ENCODE data around the gene UBE2D2.

UBE2D2 gene

DNA sequence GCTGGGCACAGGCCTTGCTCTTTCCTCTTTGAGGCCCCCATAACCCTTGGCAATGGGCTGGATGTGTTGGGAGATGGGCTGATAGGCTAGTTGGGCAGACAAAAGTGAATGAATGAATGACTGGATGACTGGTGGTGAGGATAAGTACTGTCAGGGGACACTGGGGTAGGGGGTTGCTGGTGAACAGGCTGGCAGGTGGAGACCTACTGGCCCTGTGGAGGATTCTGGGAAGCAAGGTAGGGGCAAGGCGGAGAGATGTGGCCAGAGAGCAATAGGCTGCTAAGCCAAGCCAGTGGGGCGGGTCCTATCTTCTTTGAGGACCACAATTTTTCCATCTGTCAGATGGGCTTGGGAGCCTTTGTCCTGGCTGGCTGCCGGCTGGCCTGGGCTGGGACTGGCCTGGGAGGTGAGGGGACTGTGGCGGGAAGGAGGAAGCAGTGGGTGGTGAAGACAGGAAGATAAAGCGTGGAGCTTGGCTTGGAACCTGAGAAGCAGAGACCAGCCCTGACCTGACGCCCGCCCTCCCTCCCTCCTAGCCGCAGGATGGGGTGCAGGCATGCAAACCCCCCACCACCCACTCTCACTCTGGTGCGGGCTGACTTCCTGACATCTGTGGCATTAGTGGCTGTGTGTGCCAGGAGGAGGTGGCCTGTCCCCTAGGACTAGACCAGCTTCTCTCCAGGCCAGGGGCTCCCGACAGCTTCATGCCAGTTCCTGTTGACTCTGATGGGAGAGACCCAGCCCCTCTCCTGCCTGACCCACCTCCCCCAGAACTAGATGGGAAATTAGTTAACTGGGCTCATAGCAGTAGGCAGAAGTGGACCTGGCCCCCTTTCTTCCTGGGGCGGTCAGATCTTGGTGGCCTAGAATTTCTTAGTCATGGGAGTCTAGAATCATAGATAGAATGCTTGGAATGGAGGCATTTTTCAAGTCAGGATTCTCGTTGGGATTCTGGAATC is 96.5 kb downstream of the UBE2D2 start:
- DNase-seq (ENCODE audit: insufficient read length) (no peak), FAIRE-seq (no peak)
- no peak for TF ChIP-seq TAF1 (IDR thresholded peaks at IDR 0.05; ENCODE audit: borderline replicate concordance, low read depth, low read length)
- no peak for TF ChIP-seq POLR2A (IDR thresholded peaks at IDR 0.05; ENCODE audit: low read depth, low read length)
- TF ChIP-seq POLR2AphosphoS5 (IDR thresholded peaks at IDR 0.05; ENCODE audit: low read depth, low read length), result no peak

DNA sequence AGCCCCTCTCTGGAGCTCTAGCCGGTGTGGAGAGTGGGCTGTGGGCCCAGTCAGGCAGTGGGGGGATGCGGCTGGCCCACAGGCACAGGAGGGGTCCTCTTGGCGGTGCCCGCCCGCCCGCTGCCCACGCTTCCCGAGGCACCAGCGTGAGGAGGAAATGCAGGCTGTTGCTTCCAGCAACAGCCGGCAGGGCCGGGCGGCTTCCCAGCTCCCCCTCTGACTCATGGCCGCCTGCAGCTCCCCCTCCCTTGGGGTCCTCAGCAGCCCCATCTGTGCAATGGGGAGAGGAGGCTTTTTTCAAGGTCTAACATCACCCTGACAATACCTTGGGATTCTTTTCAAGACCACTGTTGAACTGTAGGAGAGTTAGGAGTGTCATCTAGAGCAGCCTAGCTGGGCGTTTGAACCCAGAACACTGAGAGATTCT is 97.4 kb downstream of the UBE2D2 start:
- DNase-seq (ENCODE audit: insufficient read length) (no peak), FAIRE-seq (no peak)
- TF ChIP-seq TAF1 (IDR thresholded peaks at IDR 0.05; ENCODE audit: borderline replicate concordance, low read depth, low read length) (no peak), POLR2A (IDR thresholded peaks at IDR 0.05; ENCODE audit: low read depth, low read length) (no peak), POLR2AphosphoS5 (IDR thresholded peaks at IDR 0.05; ENCODE audit: low read depth, low read length) (no peak)

DNA sequence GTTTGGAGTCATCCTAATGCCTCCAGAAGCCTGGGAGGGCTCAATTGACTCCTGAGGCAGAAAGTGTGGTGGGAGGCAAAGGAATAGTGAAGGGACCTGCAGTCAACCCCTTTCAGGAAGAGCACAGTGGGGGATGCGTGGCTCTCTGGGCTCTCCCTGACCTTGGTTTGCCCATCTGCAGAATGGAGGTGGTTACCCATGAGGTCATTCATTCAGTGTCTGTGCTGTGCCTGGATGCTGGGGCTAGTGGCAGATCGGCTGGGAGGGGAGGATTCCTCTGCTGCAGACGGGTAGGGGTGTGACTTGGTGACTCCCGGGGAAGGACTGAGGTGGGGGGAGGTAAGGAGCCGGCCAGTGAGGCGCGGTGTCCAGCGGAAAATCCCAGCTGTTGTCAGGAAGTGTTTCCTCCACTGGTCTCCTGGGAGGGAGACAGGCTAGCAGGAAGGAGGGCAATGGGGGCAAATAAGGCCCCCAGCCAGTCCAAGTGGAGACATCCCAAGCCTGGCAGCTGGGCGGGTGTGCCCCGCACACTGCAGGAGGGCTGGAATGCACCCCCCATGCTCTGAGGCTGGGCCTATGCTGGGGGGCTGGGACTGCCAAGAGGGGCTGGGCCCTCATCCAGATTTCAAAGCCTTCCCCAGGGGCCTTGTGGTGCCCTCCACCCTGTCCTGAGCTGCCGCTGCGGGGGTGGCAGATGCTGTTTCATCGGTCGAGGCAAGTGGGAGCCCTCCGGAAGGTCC is 98.0 kb downstream of the UBE2D2 start:
- peak; percentile 14 for FAIRE-seq
- no peak for TF ChIP-seq POLR2A (IDR thresholded peaks at IDR 0.05; ENCODE audit: low read depth, low read length)
- no peak for TF ChIP-seq TAF1 (IDR thresholded peaks at IDR 0.05; ENCODE audit: borderline replicate concordance, low read depth, low read length)
- TF ChIP-seq POLR2AphosphoS5 (IDR thresholded peaks at IDR 0.05; ENCODE audit: low read depth, low read length), result no peak

DNA sequence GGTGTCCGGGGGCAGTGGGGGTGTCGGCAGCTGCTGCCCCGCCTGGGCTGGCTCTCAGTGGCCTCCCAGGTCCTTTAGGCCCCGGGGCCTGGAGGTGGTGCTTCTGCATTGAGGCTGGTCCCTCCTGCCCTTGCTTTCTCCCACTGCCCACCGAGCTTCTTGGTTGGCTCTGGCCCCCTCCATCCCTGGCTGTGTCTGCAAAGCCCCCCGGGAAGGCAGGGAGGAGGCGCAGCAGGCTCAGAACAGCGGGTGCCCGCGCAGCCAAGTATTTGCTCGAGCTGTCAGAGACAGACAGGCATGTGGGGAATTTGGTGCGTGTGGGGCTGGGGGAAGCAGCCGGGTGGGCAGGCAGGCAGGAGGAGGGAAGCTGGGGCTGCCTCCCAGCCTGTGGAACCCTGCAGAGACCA is 98.6 kb downstream of the UBE2D2 start:
- TF ChIP-seq TAF1 (IDR thresholded peaks at IDR 0.05; ENCODE audit: borderline replicate concordance, low read depth, low read length) (no peak), POLR2AphosphoS5 (IDR thresholded peaks at IDR 0.05; ENCODE audit: low read depth, low read length) (no peak), POLR2A (IDR thresholded peaks at IDR 0.05; ENCODE audit: low read depth, low read length) (no peak)
- FAIRE-seq, result no peak
- DNase-seq (ENCODE audit: insufficient read length), result no peak

More for the DNA sequence above, 98.0 kb downstream of the UBE2D2 start:
- no peak for DNase-seq (ENCODE audit: insufficient read length)

DNA sequence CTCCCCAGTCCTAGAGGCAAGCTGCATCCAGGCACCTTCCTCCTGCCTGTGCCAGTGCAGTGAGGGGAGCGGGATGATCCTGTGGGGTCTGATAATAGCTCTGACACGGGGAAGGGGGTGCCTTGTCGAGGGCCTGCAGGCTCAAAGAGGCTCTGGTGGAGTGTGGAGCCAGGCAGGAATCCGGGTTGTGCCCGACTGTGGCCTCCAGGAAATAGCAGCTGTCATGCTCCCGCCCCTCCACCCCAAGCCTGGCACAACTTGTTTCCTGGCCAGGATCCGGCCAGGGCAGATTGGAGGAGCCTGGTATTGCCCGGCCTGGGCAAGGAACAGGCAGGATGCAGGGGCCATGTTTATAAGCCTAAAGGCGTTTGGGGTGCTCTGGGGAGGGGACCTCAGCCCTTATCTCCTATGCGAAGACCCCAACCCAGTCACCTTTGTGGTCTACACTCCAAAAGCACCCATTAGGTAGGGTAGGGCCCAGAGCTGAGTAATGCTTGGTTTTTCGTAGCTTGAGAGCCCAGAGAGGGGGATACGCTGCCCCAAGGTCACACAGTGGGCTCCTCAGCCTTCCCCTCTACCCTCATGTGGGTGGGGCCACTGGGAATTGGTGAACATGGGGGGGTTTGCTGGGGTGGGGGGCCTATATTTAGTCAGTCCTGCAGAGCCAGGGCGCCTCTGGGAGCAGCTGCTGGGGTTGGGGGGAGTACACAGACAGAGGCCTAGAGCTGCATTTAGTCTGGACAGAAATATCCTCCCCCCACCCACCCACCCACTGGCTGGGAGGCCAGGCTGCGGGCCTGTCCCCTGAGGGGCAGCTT is 99.2 kb downstream of the UBE2D2 start:
- DNase-seq (ENCODE audit: insufficient read length) (no peak), FAIRE-seq (no peak)
- TF ChIP-seq POLR2AphosphoS5 (IDR thresholded peaks at IDR 0.05; ENCODE audit: low read depth, low read length) (no peak), TAF1 (IDR thresholded peaks at IDR 0.05; ENCODE audit: borderline replicate concordance, low read depth, low read length) (no peak), POLR2A (IDR thresholded peaks at IDR 0.05; ENCODE audit: low read depth, low read length) (no peak)

DNA sequence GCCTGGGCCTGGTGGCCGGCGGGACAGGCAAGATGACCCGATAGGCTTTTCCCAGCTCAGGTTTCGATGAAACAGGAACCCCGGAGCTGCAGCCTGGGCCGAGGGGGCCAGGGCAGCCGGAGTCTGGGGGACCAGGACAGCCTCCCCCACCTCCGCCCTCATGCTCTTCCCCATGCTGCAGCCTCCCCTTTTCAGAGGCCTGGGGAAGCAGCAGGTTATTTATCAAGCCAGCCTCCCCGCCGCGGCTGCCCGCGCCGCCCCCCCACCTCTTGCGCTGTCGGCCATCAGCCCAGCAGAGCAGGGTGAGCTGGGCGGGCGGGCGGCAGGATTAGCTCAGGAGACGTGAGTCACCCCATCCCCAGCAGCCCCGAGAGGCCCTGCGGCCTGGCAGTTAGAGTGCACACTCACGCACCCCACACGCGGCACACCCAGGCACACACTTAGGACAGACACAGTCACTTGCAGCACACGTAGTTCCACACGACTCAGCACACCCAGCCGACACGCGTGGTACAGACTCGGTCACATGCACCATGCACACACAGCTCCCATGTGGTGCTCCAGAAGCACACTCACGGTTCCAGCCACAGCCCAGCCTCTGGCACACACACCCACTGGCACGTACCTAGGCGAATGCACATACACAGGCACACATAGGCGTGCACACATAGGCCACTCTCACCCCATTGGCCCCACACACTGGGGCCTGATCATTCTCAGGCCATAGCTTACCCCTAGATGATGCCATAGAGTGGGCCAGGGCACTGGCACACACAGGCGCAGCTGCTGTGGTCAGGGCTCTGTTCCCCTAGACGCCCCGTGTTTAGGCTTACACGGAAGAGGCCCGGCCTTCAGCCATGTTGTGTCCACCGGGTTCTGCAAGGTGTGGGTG is 100.0 kb downstream of the UBE2D2 start:
- DNase-seq (ENCODE audit: insufficient read length) (no peak), FAIRE-seq (peak; percentile 80)
- TF ChIP-seq POLR2AphosphoS5 (IDR thresholded peaks at IDR 0.05; ENCODE audit: low read depth, low read length), result peak; percentile 63
- 0 out of 2 replicates have a peak, but pooled peaks have one; percentile 30 for TF ChIP-seq POLR2A (IDR thresholded peaks at IDR 0.05; ENCODE audit: low read depth, low read length)
- TF ChIP-seq TAF1 (IDR thresholded peaks at IDR 0.05; ENCODE audit: borderline replicate concordance, low read depth, low read length), result no peak

DNA sequence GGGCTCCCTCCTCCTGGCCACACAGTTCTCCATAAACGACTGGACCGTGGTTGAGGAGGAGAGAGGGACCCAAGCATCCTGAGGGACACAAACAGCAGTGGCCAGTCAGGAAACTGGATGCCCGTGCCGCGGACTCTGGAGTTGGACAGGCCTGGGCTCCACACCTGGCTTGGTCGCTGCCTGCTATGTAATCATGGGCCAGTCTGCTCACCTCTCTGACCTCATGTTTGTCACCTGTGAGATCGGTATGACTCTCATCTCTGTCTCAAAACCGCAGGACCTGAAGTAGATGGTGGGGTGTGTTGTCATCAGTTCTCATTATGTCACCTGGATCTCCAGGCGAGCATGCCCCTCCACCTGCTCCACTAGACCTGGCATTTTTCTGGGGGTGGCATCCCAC is 101.5 kb downstream of the UBE2D2 start:
- TF ChIP-seq POLR2AphosphoS5 (IDR thresholded peaks at IDR 0.05; ENCODE audit: low read depth, low read length) (0 out of 2 replicates have a peak, but pooled peaks have one; percentile 17), TAF1 (IDR thresholded peaks at IDR 0.05; ENCODE audit: borderline replicate concordance, low read depth, low read length) (no peak)
- FAIRE-seq (peak; percentile 77), DNase-seq (ENCODE audit: insufficient read length) (no peak)

DNA sequence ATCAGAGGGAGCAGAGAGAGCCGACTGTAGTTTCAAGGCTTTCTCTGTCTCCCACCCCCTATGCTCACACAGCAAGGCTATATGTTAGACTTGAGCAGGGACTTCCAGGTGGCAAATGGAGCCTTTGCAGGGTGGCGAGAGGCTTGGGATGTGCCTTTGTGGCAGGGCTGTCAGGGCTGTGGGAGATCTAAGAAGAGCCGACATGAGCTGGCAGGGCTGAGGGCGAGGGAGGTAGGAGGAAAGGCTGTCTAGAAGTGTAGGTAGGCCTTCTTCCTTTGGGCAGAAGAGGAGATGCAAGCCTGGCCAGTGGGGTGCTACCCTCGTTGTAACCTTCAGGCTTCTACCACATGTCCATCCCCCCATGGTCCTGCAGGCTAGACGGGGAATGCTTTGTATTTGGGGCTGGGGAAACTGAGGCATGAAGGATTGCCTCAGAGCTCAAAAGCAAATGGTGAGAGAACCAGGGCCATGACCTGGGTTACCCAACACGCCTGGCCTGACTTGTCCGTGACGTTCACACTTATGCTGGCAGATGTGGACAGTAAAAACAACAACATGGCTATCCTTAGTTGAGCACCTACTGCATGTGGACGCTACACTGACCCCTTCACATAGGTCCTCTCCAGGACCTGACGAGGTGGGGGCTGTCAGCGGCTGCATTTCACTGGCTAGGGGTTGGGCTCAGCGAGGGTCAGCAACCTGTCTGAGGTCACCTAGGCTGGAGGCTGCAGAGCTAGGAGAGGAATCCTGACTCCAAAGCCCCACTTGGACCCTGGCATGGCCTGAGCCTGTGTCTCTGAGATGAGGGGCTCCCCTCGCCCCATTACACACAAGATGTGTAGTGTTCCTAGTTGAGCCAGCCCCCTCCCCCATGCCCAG is 102.3 kb downstream of the UBE2D2 start:
- peak; percentile 65 for FAIRE-seq
- TF ChIP-seq POLR2A (IDR thresholded peaks at IDR 0.05; ENCODE audit: low read depth, low read length), result no peak
- no peak for TF ChIP-seq TAF1 (IDR thresholded peaks at IDR 0.05; ENCODE audit: borderline replicate concordance, low read depth, low read length)
- no peak for TF ChIP-seq POLR2AphosphoS5 (IDR thresholded peaks at IDR 0.05; ENCODE audit: low read depth, low read length)
- DNase-seq (ENCODE audit: insufficient read length), result no peak

DNA sequence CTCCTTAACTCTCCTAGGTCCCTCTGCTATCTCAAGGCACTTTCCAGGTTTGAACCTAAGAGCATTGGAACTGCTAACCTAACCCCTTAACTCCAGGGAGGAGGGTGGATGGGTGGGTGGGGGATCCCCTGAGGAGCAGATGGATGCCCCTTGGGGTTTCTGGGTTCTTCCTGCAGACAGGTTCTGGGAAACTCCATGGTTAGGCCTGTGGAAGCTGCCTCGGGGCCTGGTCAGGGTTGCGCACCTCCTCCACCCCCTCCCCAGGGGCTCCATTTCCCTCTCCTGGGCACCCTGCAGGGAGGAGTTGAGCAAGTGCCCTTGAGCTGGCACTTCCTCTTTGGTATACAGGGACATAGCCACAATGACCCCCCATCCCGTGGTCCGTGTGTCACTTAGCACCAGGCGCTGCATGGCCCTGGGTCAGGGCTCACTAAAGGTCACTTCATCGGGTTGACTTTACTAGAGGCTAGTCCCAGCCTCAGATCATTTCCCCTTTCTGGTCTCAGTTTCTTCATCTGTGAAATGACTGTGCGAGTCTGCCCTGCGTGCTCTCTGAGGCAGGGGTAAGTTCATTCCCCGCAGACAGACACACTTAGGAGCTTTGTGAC is 103.1 kb downstream of the UBE2D2 start:
- peak; percentile 90 for FAIRE-seq
- no peak for TF ChIP-seq POLR2AphosphoS5 (IDR thresholded peaks at IDR 0.05; ENCODE audit: low read depth, low read length)
- no peak for TF ChIP-seq TAF1 (IDR thresholded peaks at IDR 0.05; ENCODE audit: borderline replicate concordance, low read depth, low read length)
- no peak for TF ChIP-seq POLR2A (IDR thresholded peaks at IDR 0.05; ENCODE audit: low read depth, low read length)
- DNase-seq (ENCODE audit: insufficient read length), result peak; percentile 78

All from GM12892 (cell line).